Ureter (tissue), 1 donor: ENCODE data around the gene MT1A. TPM values are rescaled to one million over a fixed set of nuclear protein-coding genes. Genes with fewer than 3 reads are reported as not detected.
"Not testable (repeated sequence)": the region's sequence is repeated elsewhere in the genome, so short reads cannot be mapped to it uniquely, and the experiment has no call there.

Source experiments
- DNase-seq: peaks from one replicate; pipeline ENCODE4 v3.0.0-alpha.2; 2020; ENCODE audit warnings: low spot score
- total RNA-seq: library from RNA; stranded (reverse); gene quantifications from one replicate; pipeline ENCODE4 v1.2.4, GENCODE V29; 2023
- donor health status: DM: yes; HTN: yes; CAD: no.

MT1A gene
- total RNA-seq, 1 donor from 2014 or later: 22.3 TPM

- no peak for DNase-seq
Observed at GRCh38 chr16:56610017-56610608, 28.4 kb upstream of the MT1A start.

- no peak for DNase-seq
Observed at GRCh38 chr16:56610609-56611111, 27.8 kb upstream of the MT1A start.

GRCh38 chr16:56611281-56611833 is 27.1 kb upstream of the MT1A start:
- DNase-seq: no peak

GRCh38 chr16:56613706-56614105 is 24.8 kb upstream of the MT1A start:
- no peak for DNase-seq

- DNase-seq: no peak
Observed at GRCh38 chr16:56614549-56614991, 23.9 kb upstream of the MT1A start.

GRCh38 chr16:56615353-56615752 is 23.1 kb upstream of the MT1A start:
- no peak for DNase-seq

GRCh38 chr16:56616608-56617211 is 21.8 kb upstream of the MT1A start:
- DNase-seq: no peak

GRCh38 chr16:56617212-56618085 is 21.0 kb upstream of the MT1A start:
- DNase-seq: peak; percentile 78

GRCh38 chr16:56618138-56618537 is 20.3 kb upstream of the MT1A start:
- no peak for DNase-seq

- DNase-seq: no peak
Observed at GRCh38 chr16:56620339-56620897, 18.0 kb upstream of the MT1A start.

GRCh38 chr16:56621665-56622445 is 16.6 kb upstream of the MT1A start:
- DNase-seq: not testable (repeated sequence)

- DNase-seq: not testable (repeated sequence)
Observed at GRCh38 chr16:56623184-56623583, 15.3 kb upstream of the MT1A start.

- no peak for DNase-seq
Observed at GRCh38 chr16:56623637-56624036, 14.8 kb upstream of the MT1A start.

- peak; percentile 74 for DNase-seq
Observed at GRCh38 chr16:56625140-56625942, 13.1 kb upstream of the MT1A start, which contains the start of gene MT1E. Gene MT1E, plus strand, starts transcription at chr16:56625781. Its CDS starts 71 bp downstream, at chr16:56625852.

GRCh38 chr16:56625943-56626654 is 12.4 kb upstream of the MT1A start:
- no peak for DNase-seq

GRCh38 chr16:56626685-56627084 is 11.8 kb upstream of the MT1A start:
- no peak for DNase-seq

- DNase-seq: no peak
Observed at GRCh38 chr16:56628486-56629350, 9.7 kb upstream of the MT1A start.

- DNase-seq: no peak
Observed at GRCh38 chr16:56629531-56629930, 8.9 kb upstream of the MT1A start.
